ENCODE data around the gene SPPL2C. TPM values are rescaled to one million over a fixed set of nuclear protein-coding genes. Genes with fewer than 3 reads are reported as not detected.

The SPPL2C gene
- polyA plus RNA-seq, 1 donor from 2014 or later, result not detected

DNA sequence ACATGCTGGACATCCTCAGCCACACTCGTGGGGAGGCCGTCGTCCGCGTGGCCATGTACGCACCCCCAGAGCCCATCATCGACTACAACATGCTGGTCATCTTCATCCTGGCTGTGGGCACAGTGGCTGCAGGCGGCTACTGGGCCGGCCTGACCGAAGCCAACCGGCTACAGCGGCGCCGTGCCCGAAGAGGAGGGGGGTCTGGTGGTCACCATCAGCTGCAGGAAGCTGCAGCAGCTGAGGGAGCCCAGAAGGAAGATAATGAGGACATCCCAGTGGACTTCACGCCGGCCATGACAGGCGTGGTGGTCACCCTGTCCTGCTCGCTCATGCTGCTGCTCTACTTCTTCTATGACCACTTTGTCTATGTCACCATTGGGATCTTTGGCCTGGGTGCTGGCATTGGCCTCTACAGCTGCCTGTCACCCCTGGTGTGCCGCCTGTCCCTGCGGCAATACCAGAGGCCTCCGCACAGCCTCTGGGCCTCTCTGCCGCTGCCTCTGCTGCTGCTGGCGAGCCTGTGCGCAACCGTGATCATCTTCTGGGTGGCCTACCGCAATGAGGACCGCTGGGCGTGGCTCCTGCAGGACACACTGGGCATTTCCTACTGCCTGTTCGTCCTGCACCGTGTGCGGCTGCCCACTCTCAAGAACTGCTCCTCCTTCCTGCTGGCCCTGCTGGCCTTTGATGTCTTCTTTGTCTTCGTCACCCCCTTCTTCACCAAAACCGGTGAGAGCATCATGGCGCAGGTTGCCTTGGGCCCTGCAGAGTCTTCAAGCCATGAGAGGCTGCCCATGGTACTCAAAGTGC is 900 bp downstream of the SPPL2C start:
- Histone ChIP-seq H3K27me3 (ENCODE audit: insufficient read depth, low read depth, low read length) (no peaks in the 10 kb centered on the region), H3K79me2 (replicated peaks; ENCODE audit: insufficient read depth, low read length) (no peaks in the 10 kb centered on the region), H3K9ac (ENCODE audit: low read length) (no peak overlapping the region), H3K27ac (ENCODE audit: low read length) (no peak overlapping the region), H3K9me3 (ENCODE audit: low read length) (no peaks in the 10 kb centered on the region), H3K36me3 (ENCODE audit: insufficient read depth, low read length) (no peaks in the 10 kb centered on the region), H4K20me1 (ENCODE audit: insufficient read depth) (no peaks in the 10 kb centered on the region), H2AFZ (ENCODE audit: low read depth, low read length) (no peak overlapping the region), H3K4me3 (ENCODE audit: low read length) (no peak overlapping the region), H3K4me2 (ENCODE audit: low read length) (no peak overlapping the region), H3K9me2 (ENCODE audit: insufficient read depth, low read length) (no peaks in the 10 kb centered on the region), H3F3A (ENCODE audit: insufficient read depth, low read length, poor library complexity, severe bottlenecking) (no peaks in the 10 kb centered on the region)
- no peak for TF ChIP-seq RAD21 (conservative IDR thresholded peaks at IDR 0.05)

DNA sequence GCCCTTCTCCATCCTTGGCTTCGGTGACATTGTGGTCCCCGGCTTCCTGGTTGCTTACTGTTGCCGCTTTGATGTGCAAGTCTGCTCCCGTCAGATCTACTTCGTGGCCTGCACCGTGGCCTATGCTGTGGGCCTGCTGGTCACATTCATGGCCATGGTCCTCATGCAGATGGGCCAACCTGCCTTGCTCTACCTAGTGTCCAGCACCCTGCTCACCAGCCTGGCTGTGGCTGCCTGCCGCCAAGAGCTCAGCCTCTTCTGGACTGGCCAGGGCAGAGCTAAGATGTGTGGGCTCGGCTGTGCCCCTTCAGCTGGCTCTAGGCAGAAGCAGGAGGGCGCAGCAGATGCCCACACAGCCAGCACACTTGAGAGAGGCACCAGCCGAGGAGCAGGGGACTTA is 1.5 kb downstream of the SPPL2C start:
- no peak overlapping the region for H3K4me2 ChIP-seq (ENCODE audit: low read length)
- H3K9me3 ChIP-seq (ENCODE audit: low read length), result no peaks in the 10 kb centered on the region
- no peaks in the 10 kb centered on the region for H3F3A ChIP-seq (ENCODE audit: insufficient read depth, low read length, poor library complexity, severe bottlenecking)
- no peak overlapping the region for H3K9ac ChIP-seq (ENCODE audit: low read length)
- H2AFZ ChIP-seq (ENCODE audit: low read depth, low read length), result no peak overlapping the region
- H3K4me3 ChIP-seq (ENCODE audit: low read length), result no peak overlapping the region
- no peaks in the 10 kb centered on the region for H3K36me3 ChIP-seq (ENCODE audit: insufficient read depth, low read length)
- H3K27ac ChIP-seq (ENCODE audit: low read length), result no peak overlapping the region
- H3K79me2 ChIP-seq (replicated peaks; ENCODE audit: insufficient read depth, low read length), result no peaks in the 10 kb centered on the region
- H4K20me1 ChIP-seq (ENCODE audit: insufficient read depth), result no peaks in the 10 kb centered on the region
- TF ChIP-seq SMC3 (conservative IDR thresholded peaks at IDR 0.05; ENCODE audit: poor library complexity) (no peak), RAD21 (conservative IDR thresholded peaks at IDR 0.05) (no peak)
- TF ChIP-seq, protein P1, sequence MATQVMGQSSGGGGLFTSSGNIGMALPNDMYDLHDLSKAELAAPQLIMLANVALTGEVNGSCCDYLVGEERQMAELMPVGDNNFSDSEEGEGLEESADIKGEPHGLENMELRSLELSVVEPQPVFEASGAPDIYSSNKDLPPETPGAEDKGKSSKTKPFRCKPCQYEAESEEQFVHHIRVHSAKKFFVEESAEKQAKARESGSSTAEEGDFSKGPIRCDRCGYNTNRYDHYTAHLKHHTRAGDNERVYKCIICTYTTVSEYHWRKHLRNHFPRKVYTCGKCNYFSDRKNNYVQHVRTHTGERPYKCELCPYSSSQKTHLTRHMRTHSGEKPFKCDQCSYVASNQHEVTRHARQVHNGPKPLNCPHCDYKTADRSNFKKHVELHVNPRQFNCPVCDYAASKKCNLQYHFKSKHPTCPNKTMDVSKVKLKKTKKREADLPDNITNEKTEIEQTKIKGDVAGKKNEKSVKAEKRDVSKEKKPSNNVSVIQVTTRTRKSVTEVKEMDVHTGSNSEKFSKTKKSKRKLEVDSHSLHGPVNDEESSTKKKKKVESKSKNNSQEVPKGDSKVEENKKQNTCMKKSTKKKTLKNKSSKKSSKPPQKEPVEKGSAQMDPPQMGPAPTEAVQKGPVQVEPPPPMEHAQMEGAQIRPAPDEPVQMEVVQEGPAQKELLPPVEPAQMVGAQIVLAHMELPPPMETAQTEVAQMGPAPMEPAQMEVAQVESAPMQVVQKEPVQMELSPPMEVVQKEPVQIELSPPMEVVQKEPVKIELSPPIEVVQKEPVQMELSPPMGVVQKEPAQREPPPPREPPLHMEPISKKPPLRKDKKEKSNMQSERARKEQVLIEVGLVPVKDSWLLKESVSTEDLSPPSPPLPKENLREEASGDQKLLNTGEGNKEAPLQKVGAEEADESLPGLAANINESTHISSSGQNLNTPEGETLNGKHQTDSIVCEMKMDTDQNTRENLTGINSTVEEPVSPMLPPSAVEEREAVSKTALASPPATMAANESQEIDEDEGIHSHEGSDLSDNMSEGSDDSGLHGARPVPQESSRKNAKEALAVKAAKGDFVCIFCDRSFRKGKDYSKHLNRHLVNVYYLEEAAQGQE (IDR thresholded peaks at IDR 0.05; ENCODE audit: borderline replicate concordance), result no peak
- no peaks in the 10 kb centered on the region for H3K9me2 ChIP-seq (ENCODE audit: insufficient read depth, low read length)
- H3K27me3 ChIP-seq (ENCODE audit: insufficient read depth, low read depth, low read length), result no peaks in the 10 kb centered on the region

DNA sequence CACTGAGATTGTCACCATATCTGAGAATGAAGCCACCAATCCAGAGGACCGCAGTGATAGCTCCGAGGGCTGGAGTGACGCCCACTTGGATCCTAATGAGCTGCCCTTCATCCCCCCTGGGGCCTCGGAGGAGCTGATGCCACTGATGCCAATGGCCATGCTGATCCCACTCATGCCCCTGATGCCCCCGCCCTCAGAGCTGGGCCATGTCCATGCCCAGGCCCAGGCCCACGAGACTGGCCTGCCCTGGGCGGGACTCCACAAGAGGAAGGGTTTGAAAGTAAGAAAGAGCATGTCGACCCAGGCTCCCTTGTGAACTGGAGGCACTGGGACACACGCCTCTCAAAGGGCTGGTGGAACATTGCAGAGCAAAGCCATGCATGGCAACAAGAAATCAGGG is 2.0 kb downstream of the SPPL2C start:
- H3K4me2 ChIP-seq (ENCODE audit: low read length), result no peak overlapping the region
- H3K9ac ChIP-seq (ENCODE audit: low read length), result no peak overlapping the region
- H3K36me3 ChIP-seq (ENCODE audit: insufficient read depth, low read length), result no peaks in the 10 kb centered on the region
- H3K4me3 ChIP-seq (ENCODE audit: low read length), result no peak overlapping the region
- no peaks in the 10 kb centered on the region for H3K27me3 ChIP-seq (ENCODE audit: insufficient read depth, low read depth, low read length)
- H3K79me2 ChIP-seq (replicated peaks; ENCODE audit: insufficient read depth, low read length), result no peaks in the 10 kb centered on the region
- TF ChIP-seq MXI1 (conservative IDR thresholded peaks at IDR 0.05; ENCODE audit: poor library complexity, severe bottlenecking) (no peak), SMC3 (conservative IDR thresholded peaks at IDR 0.05; ENCODE audit: poor library complexity) (no peak), EZH2 (IDR thresholded peaks at IDR 0.05; ENCODE audit: borderline replicate concordance, insufficient read depth, low read length, poor library complexity, severe bottlenecking) (no peak), RAD21 (conservative IDR thresholded peaks at IDR 0.05) (no peak), EP300 (conservative IDR thresholded peaks at IDR 0.05; ENCODE audit: poor library complexity, severe bottlenecking) (no peak), POLR2AphosphoS5 (IDR thresholded peaks at IDR 0.05) (no peak), TAF1 (IDR thresholded peaks at IDR 0.05; ENCODE audit: low read depth) (no peak)
- TF ChIP-seq, protein P1 (IDR thresholded peaks at IDR 0.05; ENCODE audit: borderline replicate concordance), result no peak
- H3K9me3 ChIP-seq (ENCODE audit: low read length), result no peaks in the 10 kb centered on the region
- no peaks in the 10 kb centered on the region for H3K9me2 ChIP-seq (ENCODE audit: insufficient read depth, low read length)
- no peaks in the 10 kb centered on the region for H4K20me1 ChIP-seq (ENCODE audit: insufficient read depth)
- H2AFZ ChIP-seq (ENCODE audit: low read depth, low read length), result no peak overlapping the region
- no peaks in the 10 kb centered on the region for H3F3A ChIP-seq (ENCODE audit: insufficient read depth, low read length, poor library complexity, severe bottlenecking)
- H3K27ac ChIP-seq (ENCODE audit: low read length), result no peak overlapping the region
